ENCODE data around the gene PRRT4. TPM values are rescaled to one million over a fixed set of nuclear protein-coding genes. Genes with fewer than 3 reads are reported as not detected.

PRRT4 gene
- total RNA-seq: not detected in 2 replicates

DNA sequence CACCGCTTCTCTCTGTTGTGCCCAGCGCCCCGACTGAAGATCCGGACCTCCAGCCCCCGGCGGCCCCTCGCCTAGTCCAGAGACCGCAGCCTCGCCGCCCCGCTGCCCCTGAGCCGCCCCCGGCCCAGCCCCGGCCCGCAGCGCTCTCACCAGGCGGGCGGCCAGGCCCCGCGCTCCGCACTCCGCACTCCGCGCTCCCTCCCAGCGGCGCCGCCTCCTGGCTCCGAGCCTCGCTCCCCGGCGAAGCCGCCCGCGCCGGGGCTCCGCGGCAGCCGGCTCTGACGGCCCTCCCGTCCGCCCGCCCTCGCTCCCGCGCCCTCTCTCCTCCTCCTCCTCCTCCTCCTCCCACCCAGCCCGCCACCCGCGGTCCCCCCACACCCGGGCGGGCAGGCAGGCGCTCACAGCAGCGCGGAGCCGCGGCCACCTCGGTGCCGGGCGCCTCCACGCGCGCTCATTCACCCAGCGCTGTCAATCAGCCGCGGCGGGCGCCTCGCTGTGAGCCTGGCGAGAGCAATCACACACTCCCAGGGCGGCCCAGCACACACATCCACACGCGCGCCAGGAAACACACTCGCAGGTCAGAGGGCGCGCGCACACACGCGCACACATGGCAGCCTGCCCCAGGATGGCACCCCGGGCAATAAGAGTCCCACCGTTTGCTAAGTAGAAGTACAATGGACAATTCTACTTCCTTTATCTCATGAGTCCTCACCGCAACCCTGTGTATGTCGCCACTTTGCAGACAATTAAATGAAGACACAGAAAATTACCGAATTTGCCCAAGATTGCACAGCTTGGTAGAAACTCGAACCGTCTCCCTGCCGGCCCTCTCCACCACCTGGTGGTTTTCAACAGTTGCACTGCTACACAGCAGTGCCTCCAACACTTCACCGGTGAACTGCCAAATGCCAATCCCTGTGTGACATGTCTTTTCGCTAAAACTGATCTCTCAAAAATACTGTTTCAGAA, at the start of gene PRRT4:
Gene PRRT4, minus strand, starts transcription at position 280 of the 969 bp plus-strand sequence.

DNA sequence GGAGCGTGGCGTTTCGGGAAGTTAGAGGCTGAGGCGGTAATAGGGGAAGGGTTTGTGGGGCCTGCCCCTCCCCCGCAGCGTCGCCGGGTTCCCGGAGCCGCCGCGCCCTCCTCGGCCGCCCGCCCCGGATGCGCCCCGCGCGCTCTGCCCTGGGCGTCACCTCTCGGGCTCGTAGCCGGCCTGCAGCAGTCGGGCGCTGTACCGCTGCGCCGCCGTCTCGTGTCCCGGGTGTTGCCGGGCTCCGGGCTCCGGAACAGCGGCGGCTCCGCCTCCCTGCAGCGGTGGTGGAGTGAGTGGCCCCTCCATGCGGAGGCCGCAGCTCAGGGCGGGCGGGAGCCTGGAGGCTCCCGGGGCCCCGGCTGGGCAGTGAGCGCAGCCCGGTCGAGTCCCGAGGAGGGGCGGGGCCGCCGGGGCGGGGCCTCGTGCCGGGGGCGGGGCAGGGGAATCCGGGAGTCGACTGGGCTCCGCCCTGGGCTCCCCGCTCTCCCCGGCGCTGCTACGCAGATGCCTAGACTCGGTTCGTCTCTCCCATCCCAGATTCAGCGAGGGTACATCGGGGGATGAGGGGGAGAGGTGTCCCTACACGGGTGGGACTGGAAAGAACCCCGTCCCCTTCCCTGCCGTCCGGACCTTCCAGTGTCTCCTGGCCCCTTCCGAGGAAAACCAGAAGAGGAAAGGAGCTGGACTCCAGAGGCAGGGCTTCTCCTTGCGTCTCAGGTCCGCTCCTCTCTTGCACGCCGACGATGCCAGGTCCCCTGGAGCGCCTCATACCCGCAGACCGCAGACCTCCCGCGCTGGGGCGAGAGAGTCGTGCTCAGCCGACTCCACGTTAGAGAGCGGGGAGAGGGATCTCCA, 48.3 kb upstream of the PRRT4 start, which contains the start of gene IMPDH1:
Gene IMPDH1, minus strand, starts transcription at position 387 of the 855 bp plus-strand sequence. Its CDS starts 81 bp downstream, at position 306.

DNA sequence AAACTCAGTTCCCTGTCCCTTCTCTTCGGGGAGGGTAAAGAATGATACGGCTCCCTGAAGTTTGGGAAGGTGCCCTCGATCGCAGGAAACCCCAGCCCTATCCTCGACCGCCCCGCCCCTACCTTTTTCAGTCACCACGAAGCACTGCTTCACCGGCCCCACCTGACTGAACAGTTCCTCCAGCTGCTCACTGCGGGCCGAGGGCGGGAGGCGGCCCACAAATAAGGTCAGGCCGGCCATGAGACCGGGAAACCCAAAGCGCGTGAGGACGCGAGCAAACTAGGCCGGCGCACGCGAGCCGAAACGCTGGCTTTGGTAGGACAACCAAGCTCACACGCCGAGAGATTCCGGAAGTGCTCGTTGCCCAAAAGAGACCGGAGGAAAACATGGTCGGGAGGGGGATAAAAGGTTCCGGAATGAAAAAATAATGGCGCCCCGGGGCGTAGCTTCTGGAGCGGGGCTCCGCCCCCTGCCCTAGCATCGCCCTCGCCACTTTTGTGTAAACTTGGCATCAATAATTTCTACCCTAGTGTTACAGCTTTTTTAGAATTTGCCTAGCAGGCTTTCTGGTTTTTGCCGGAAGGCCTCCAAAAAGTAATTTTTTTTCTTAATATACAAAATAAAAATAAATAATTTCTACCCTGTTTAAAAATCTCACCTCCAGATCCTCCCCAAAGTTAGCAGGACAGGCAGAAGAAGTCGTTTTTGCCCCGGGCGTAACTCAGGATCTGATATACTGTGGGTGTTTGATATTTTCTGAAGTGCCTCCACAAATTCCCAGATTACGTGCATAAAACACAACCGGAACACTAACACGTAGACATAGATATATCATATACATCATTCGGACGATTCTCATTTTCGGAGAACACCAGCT, 17.7 kb downstream of the PRRT4 start, which contains the start of gene RBM28:
Gene RBM28, minus strand, starts transcription at position 355 of the 877 bp plus-strand sequence. Its CDS starts 115 bp downstream, at position 240.

Small RNA genes within 50 kb of the gene (small RNA-seq; reads per million reads assigned to genes)
- gene RNU7-27P: not detected

Other genes with a start within 250 kb of the PRRT4 start
- not detected in 2 replicates for gene LEP, start 120.4 kb downstream of the PRRT4 start, total RNA-seq
- 15.7 and 22.1 TPM in 2 replicates for gene RBM28, start 17.8 kb downstream of the PRRT4 start, total RNA-seq
- gene IMPDH1, start 48.3 kb upstream of the PRRT4 start, total RNA-seq: 79.7 and 85.1 TPM in 2 replicates
- gene HILPDA, start 94.2 kb upstream of the PRRT4 start, total RNA-seq: 13.0 and 14.0 TPM in 2 replicates
- gene METTL2B, start 115.1 kb upstream of the PRRT4 start, total RNA-seq: 29.0 and 35.6 TPM in 2 replicates